ENCODE data around the gene SLC24A4. TPM values are rescaled to one million over a fixed set of nuclear protein-coding genes. Genes with fewer than 3 reads are reported as not detected.

Gene SLC24A4
- polyA plus RNA-seq, 4 donors, result 0.16 to 0.31 TPM; not detected in 2

- 83 to 90% (median 88%) methylated on average over 14 of the region's 14 CpGs for WGBS, 3 donors
- no peak for DNase-seq
- Histone ChIP-seq H3K27me3 (ENCODE audit: control insufficient read depth in 3 of 3, insufficient read depth in 3 of 3, low read length in 3 of 3) (no peaks in the 10 kb centered on the region), H3K4me1 (ENCODE audit: control insufficient read depth in 3 of 3, insufficient read depth in 2 of 3, low read depth in 1 of 3, low read length in 2 of 3) (no peaks in the 10 kb centered on the region), H3K4me3 (ENCODE audit: low read depth in 1 of 3, low read length in 3 of 3) (no peak overlapping the region), H3K36me3 (ENCODE audit: control insufficient read depth in 3 of 3, insufficient read depth in 2 of 3, low read depth in 1 of 3, low read length in 3 of 3) (no peaks in the 10 kb centered on the region), H3K9me3 (ENCODE audit: control insufficient read depth in 2 of 2, insufficient read depth in 1 of 2, low read depth in 1 of 2, low read length in 1 of 2) (peaks cover 0 to 5% of the 10 kb centered on the region in 2 donors), H3K27ac (ENCODE audit: low read depth in 1 of 3, low read length in 2 of 3) (no peak overlapping the region)
- FAIRE-seq, result no peak
These were observed 120.2 kb downstream of the SLC24A4 start for GRCh38 chr14:92443167-92443566.

- no peak for DNase-seq
- Histone ChIP-seq H3K9me3 (ENCODE audit: control insufficient read depth in 2 of 2, insufficient read depth in 1 of 2, low read depth in 1 of 2, low read length in 1 of 2) (peaks cover 0 to 5% of the 10 kb centered on the region in 2 donors), H3K4me1 (ENCODE audit: control insufficient read depth in 3 of 3, insufficient read depth in 2 of 3, low read depth in 1 of 3, low read length in 2 of 3) (no peaks in the 10 kb centered on the region), H3K4me3 (ENCODE audit: low read depth in 1 of 3, low read length in 3 of 3) (no peak overlapping the region), H3K36me3 (ENCODE audit: control insufficient read depth in 3 of 3, insufficient read depth in 2 of 3, low read depth in 1 of 3, low read length in 3 of 3) (no peaks in the 10 kb centered on the region), H3K27ac (ENCODE audit: low read depth in 1 of 3, low read length in 2 of 3) (no peak overlapping the region), H3K27me3 (ENCODE audit: control insufficient read depth in 3 of 3, insufficient read depth in 3 of 3, low read length in 3 of 3) (no peaks in the 10 kb centered on the region)
- FAIRE-seq, result no peak
- 88 to 92% (median 91%) methylated on average over 8 of the region's 8 CpGs for WGBS, 3 donors
These were observed 120.8 kb downstream of the SLC24A4 start for GRCh38 chr14:92443741-92444140.

- no peak for FAIRE-seq
These were observed 123.8 kb downstream of the SLC24A4 start for GRCh38 chr14:92446771-92447170.

GRCh38 chr14:92447416-92448197, 124.6 kb downstream of the SLC24A4 start:
- Histone ChIP-seq H3K36me3 (ENCODE audit: control insufficient read depth in 3 of 3, insufficient read depth in 2 of 3, low read depth in 1 of 3, low read length in 3 of 3) (no peaks in the 10 kb centered on the region), H3K4me1 (ENCODE audit: control insufficient read depth in 3 of 3, insufficient read depth in 2 of 3, low read depth in 1 of 3, low read length in 2 of 3) (no peaks in the 10 kb centered on the region), H3K9me3 (ENCODE audit: control insufficient read depth in 2 of 2, insufficient read depth in 1 of 2, low read depth in 1 of 2, low read length in 1 of 2) (peaks cover 0 to 5% of the 10 kb centered on the region in 2 donors), H3K4me3 (ENCODE audit: low read depth in 1 of 3, low read length in 3 of 3) (no peak overlapping the region), H3K27me3 (ENCODE audit: control insufficient read depth in 3 of 3, insufficient read depth in 3 of 3, low read length in 3 of 3) (no peaks in the 10 kb centered on the region), H3K27ac (ENCODE audit: low read depth in 1 of 3, low read length in 2 of 3) (no peak overlapping the region)
- no peak for FAIRE-seq
- no peak for DNase-seq
- WGBS, 3 donors, result 86 to 93% (median 90%) methylated on average over 10 of the region's 10 CpGs

More at GRCh38 chr14:92446771-92447170, 123.8 kb downstream of the SLC24A4 start:
- Histone ChIP-seq H3K4me1 (ENCODE audit: control insufficient read depth in 3 of 3, insufficient read depth in 2 of 3, low read depth in 1 of 3, low read length in 2 of 3) (no peaks in the 10 kb centered on the region), H3K27me3 (ENCODE audit: control insufficient read depth in 3 of 3, insufficient read depth in 3 of 3, low read length in 3 of 3) (no peaks in the 10 kb centered on the region), H3K9me3 (ENCODE audit: control insufficient read depth in 2 of 2, insufficient read depth in 1 of 2, low read depth in 1 of 2, low read length in 1 of 2) (peaks cover 0 to 5% of the 10 kb centered on the region in 2 donors), H3K4me3 (ENCODE audit: low read depth in 1 of 3, low read length in 3 of 3) (no peak overlapping the region), H3K36me3 (ENCODE audit: control insufficient read depth in 3 of 3, insufficient read depth in 2 of 3, low read depth in 1 of 3, low read length in 3 of 3) (no peaks in the 10 kb centered on the region), H3K27ac (ENCODE audit: low read depth in 1 of 3, low read length in 2 of 3) (no peak overlapping the region)
- DNase-seq, result no peak
- 60 to 69% (median 67%) methylated on average over 5 of the region's 5 CpGs for WGBS, 3 donors

- WGBS, 3 donors, result 83 to 87% (median 84%) methylated on average over 6 of the region's 6 CpGs
- no peak overlapping the region for H3K27ac ChIP-seq (ENCODE audit: low read depth in 1 of 3, low read length in 2 of 3)
- FAIRE-seq, result no peak
These were observed 125.8 kb downstream of the SLC24A4 start for GRCh38 chr14:92448786-92449185.

GRCh38 chr14:92449404-92450181, 126.6 kb downstream of the SLC24A4 start:
- Histone ChIP-seq H3K27ac (ENCODE audit: low read depth in 1 of 3, low read length in 2 of 3) (no peak overlapping the region), H3K27me3 (ENCODE audit: control insufficient read depth in 3 of 3, insufficient read depth in 3 of 3, low read length in 3 of 3) (no peaks in the 10 kb centered on the region)
- no peak for FAIRE-seq

More at GRCh38 chr14:92448786-92449185, 125.8 kb downstream of the SLC24A4 start:
- no peak for DNase-seq
- peaks cover 0 to 5% of the 10 kb centered on the region in 2 donors for H3K9me3 ChIP-seq (ENCODE audit: control insufficient read depth in 2 of 2, insufficient read depth in 1 of 2, low read depth in 1 of 2, low read length in 1 of 2)
- no peak overlapping the region for H3K4me3 ChIP-seq (ENCODE audit: low read depth in 1 of 3, low read length in 3 of 3)
- H3K36me3 ChIP-seq (ENCODE audit: control insufficient read depth in 3 of 3, insufficient read depth in 2 of 3, low read depth in 1 of 3, low read length in 3 of 3), result no peaks in the 10 kb centered on the region
- H3K27me3 ChIP-seq (ENCODE audit: control insufficient read depth in 3 of 3, insufficient read depth in 3 of 3, low read length in 3 of 3), result no peaks in the 10 kb centered on the region
- H3K4me1 ChIP-seq (ENCODE audit: control insufficient read depth in 3 of 3, insufficient read depth in 2 of 3, low read depth in 1 of 3, low read length in 2 of 3), result no peaks in the 10 kb centered on the region

GRCh38 chr14:92450351-92451070, 127.5 kb downstream of the SLC24A4 start:
- 77 to 89% (median 78%) methylated on average over 13 of the region's 13 CpGs for WGBS, 3 donors
- no peak for DNase-seq
- FAIRE-seq, result no peak
- Histone ChIP-seq H3K27me3 (ENCODE audit: control insufficient read depth in 3 of 3, insufficient read depth in 3 of 3, low read length in 3 of 3) (no peaks in the 10 kb centered on the region), H3K9me3 (ENCODE audit: control insufficient read depth in 2 of 2, insufficient read depth in 1 of 2, low read depth in 1 of 2, low read length in 1 of 2) (peaks cover 0 to 4% of the 10 kb centered on the region in 2 donors), H3K36me3 (ENCODE audit: control insufficient read depth in 3 of 3, insufficient read depth in 2 of 3, low read depth in 1 of 3, low read length in 3 of 3) (no peaks in the 10 kb centered on the region), H3K4me1 (ENCODE audit: control insufficient read depth in 3 of 3, insufficient read depth in 2 of 3, low read depth in 1 of 3, low read length in 2 of 3) (no peaks in the 10 kb centered on the region), H3K4me3 (ENCODE audit: low read depth in 1 of 3, low read length in 3 of 3) (no peak overlapping the region), H3K27ac (ENCODE audit: low read depth in 1 of 3, low read length in 2 of 3) (no peak overlapping the region)

More at GRCh38 chr14:92449404-92450181, 126.6 kb downstream of the SLC24A4 start:
- H3K36me3 ChIP-seq (ENCODE audit: control insufficient read depth in 3 of 3, insufficient read depth in 2 of 3, low read depth in 1 of 3, low read length in 3 of 3), result no peaks in the 10 kb centered on the region
- WGBS, 3 donors, result 84 to 90% (median 90%) methylated on average over 20 of the region's 20 CpGs
- DNase-seq, result no peak
- H3K9me3 ChIP-seq (ENCODE audit: control insufficient read depth in 2 of 2, insufficient read depth in 1 of 2, low read depth in 1 of 2, low read length in 1 of 2), result peaks cover 0 to 5% of the 10 kb centered on the region in 2 donors
- H3K4me1 ChIP-seq (ENCODE audit: control insufficient read depth in 3 of 3, insufficient read depth in 2 of 3, low read depth in 1 of 3, low read length in 2 of 3), result no peaks in the 10 kb centered on the region
- H3K4me3 ChIP-seq (ENCODE audit: low read depth in 1 of 3, low read length in 3 of 3), result no peak overlapping the region

- no peaks in the 10 kb centered on the region for H3K36me3 ChIP-seq (ENCODE audit: control insufficient read depth in 3 of 3, insufficient read depth in 2 of 3, low read depth in 1 of 3, low read length in 3 of 3)
- FAIRE-seq (no peak), DNase-seq (no peak)
- no peaks in the 10 kb centered on the region for H3K9me3 ChIP-seq (ENCODE audit: control insufficient read depth in 2 of 2, insufficient read depth in 1 of 2, low read depth in 1 of 2, low read length in 1 of 2)
- no peak overlapping the region for H3K27ac ChIP-seq (ENCODE audit: low read depth in 1 of 3, low read length in 2 of 3)
- no peak overlapping the region for H3K4me3 ChIP-seq (ENCODE audit: low read depth in 1 of 3, low read length in 3 of 3)
- H3K4me1 ChIP-seq (ENCODE audit: control insufficient read depth in 3 of 3, insufficient read depth in 2 of 3, low read depth in 1 of 3, low read length in 2 of 3), result no peaks in the 10 kb centered on the region
- no peaks in the 10 kb centered on the region for H3K27me3 ChIP-seq (ENCODE audit: control insufficient read depth in 3 of 3, insufficient read depth in 3 of 3, low read length in 3 of 3)
- WGBS, 3 donors, result 74 to 82% (median 81%) methylated on average over 9 of the region's 9 CpGs
These were observed 128.3 kb downstream of the SLC24A4 start for GRCh38 chr14:92451245-92451644.
